A673 (cell line): ENCODE measurements around the gene CEP85. TPM values are rescaled to one million over a fixed set of nuclear protein-coding genes. Genes with fewer than 3 reads are reported as not detected.

Experiments
- BruUV-seq: library from RNA; stranded (reverse); fragments of 400-500 nt; replicated peaks from 2 replicates; lab custom pipeline; 2021; lab: Mats Ljungman, UMichigan
- CTCF ChIA-PET: fragments of 300-600 bp; sonication (Branson Sonifier 250); formaldehyde crosslinking; loops from one replicate; lab custom pipeline; 2022; ENCODE audit warnings: antibody characterized with exemption; lab: Charles Lee
- POLR2A ChIA-PET: fragments of 300-600 bp; sonication (Branson Sonifier 250); formaldehyde crosslinking; loops from one replicate; lab custom pipeline; 2022; ENCODE audit warnings: antibody characterized with exemption; ENCODE audit not compliant: low non-redundant PET; lab: Charles Lee
- DNase-seq: peaks from one replicate; pipeline ENCODE4 v3.0.0-alpha.2; 2015; ENCODE audit warnings: low spot score
- H3K27ac ChIP-seq: fragments of 200-600 bp; sonication (generic); 2 replicates; pipeline ENCODE4 v1.5.1; 2016; ENCODE audit warnings: mixed run types, low read depth, mild to moderate bottlenecking, mixed read lengths, antibody characterized with exemption, low read length; ENCODE audit not compliant: poor library complexity, severe bottlenecking
- H3K27me3 ChIP-seq: fragments of 200-600 bp; sonication (generic); replicated peaks from 2 replicates; pipeline ENCODE4 v1.6.1; 2017; ENCODE audit warnings: mixed run types, low read depth, mild to moderate bottlenecking, mixed read lengths, antibody characterized with exemption, low read length; ENCODE audit not compliant: insufficient read depth, poor library complexity
- H3K36me3 ChIP-seq: fragments of 200-600 bp; sonication (generic); 2 replicates; pipeline ENCODE4 v1.6.1; 2016; ENCODE audit warnings: mixed run types, mild to moderate bottlenecking, mixed read lengths, antibody characterized with exemption, low read length; ENCODE audit not compliant: insufficient read depth, poor library complexity, severe bottlenecking
- H3K4me1 ChIP-seq: fragments of 200-600 bp; sonication (generic); 2 replicates; pipeline ENCODE4 v1.6.1; 2017; ENCODE audit warnings: mixed run types, mild to moderate bottlenecking, mixed read lengths, antibody characterized with exemption, low read length; ENCODE audit not compliant: insufficient read depth, poor library complexity, severe bottlenecking
- H3K4me3 ChIP-seq: fragments of 200-600 bp; sonication (generic); 2 replicates; pipeline ENCODE4 v1.5.1; 2016; ENCODE audit warnings: low read depth, mixed run types, mild to moderate bottlenecking, mixed read lengths, low read length; ENCODE audit not compliant: poor library complexity, severe bottlenecking
- H3K9me3 ChIP-seq: fragments of 200-600 bp; sonication (generic); 2 replicates; pipeline ENCODE4 v1.6.1; 2016; ENCODE audit warnings: mixed run types, low read depth, mild to moderate bottlenecking, mixed read lengths, antibody characterized with exemption, low read length; ENCODE audit not compliant: poor library complexity, severe bottlenecking
- EZH2 ChIP-seq: fragments of 200-600 bp; sonication (generic); IDR thresholded peaks from 2 replicates; pipeline ENCODE4 v1.6.1; 2017; ENCODE audit warnings: borderline replicate concordance, low read depth, mild to moderate bottlenecking, mixed read lengths, antibody characterized with exemption, low read length; ENCODE audit not compliant: poor library complexity, severe bottlenecking
- intact Hi-C: fragments of 100-400 bp; cut with micrococcal nuclease; formaldehyde crosslinking; loops from one replicate; pipeline ENCODE4 v1.10.0; 2022; ENCODE audit not compliant: unreplicated experiment
- total RNA-seq: library from RNA; stranded (reverse); gene quantifications from 2 replicates; pipeline ENCODE4 v1.2.3, GENCODE V29; 2021
- TF ChIP-seq, protein P1 (sequence below): fragments of 300-800, 200-600 bp; sonication (generic); conservative IDR thresholded peaks from 2 replicates; pipeline ENCODE4 v1.5.1; 2017; ENCODE audit warnings: low read depth, mild to moderate bottlenecking, antibody characterized with exemption, low read length, moderate library complexity, mixed read lengths

Gene CEP85
- total RNA-seq, 1 experiment from 2014 or later: 51.3 TPM

DNA sequence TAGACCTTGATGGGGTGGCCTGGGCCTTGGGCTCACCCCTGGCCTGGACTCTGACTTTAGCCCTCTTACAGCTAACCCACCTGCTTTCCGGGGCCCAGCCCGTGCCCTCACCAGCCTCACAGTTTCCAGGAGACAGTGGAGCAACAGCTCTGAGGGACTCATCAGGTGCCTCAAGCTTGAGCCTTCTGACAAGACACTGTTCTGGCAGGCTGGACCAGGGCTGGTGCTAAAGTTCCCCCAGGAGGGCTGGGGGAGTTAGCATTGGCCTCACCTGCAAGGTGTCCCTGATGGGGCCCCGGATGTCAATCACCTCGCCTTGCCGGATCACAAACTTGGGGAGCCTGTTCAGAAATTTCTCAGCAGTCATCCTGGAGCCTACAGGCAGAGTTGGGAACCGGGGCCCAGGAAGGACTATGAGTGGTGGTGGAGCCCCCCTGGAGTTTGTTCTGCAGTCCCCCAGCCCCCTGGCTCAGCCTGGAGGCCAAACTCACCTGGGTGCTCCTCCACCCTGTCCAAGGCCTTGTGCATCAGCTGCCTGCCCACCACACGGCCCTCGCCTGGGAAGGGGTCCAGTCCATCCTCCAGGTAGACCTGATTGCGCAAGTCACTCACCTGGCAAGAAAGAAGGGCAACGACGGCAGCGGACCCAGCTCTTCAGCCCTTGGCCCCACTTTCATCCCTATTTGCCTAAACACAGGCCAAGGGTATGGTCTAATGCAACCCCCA, 50.0 kb downstream of the CEP85 start:
- H3K27me3 ChIP-seq: no peaks in the 10 kb centered on the region
- H3K4me3 ChIP-seq: no peak overlapping the region
- H3K9me3 ChIP-seq: no peaks in the 10 kb centered on the region
- BruUV-seq: TSS peak; percentile 13
- ChIA-PET CTCF (interaction anchor here (0.5 to 1.9 kb wide), 5 partner anchors 8 to 133 kb away, joined by 3 to 10 read pairs (median 6); no protein-coding TSS in a partner anchor), POLR2A (no interaction called here)
- H3K36me3 ChIP-seq: no peaks in the 10 kb centered on the region
- peaks cover 34% of the 10 kb centered on the region for H3K4me1 ChIP-seq
- TF ChIP-seq EZH2: no peak
- TF ChIP-seq, protein P1, sequence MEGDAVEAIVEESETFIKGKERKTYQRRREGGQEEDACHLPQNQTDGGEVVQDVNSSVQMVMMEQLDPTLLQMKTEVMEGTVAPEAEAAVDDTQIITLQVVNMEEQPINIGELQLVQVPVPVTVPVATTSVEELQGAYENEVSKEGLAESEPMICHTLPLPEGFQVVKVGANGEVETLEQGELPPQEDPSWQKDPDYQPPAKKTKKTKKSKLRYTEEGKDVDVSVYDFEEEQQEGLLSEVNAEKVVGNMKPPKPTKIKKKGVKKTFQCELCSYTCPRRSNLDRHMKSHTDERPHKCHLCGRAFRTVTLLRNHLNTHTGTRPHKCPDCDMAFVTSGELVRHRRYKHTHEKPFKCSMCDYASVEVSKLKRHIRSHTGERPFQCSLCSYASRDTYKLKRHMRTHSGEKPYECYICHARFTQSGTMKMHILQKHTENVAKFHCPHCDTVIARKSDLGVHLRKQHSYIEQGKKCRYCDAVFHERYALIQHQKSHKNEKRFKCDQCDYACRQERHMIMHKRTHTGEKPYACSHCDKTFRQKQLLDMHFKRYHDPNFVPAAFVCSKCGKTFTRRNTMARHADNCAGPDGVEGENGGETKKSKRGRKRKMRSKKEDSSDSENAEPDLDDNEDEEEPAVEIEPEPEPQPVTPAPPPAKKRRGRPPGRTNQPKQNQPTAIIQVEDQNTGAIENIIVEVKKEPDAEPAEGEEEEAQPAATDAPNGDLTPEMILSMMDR: no peak
- DNase-seq: no peak
- intact Hi-C loops: no loop called here
- peak overlapping the region; percentile 36 for H3K27ac ChIP-seq

DNA sequence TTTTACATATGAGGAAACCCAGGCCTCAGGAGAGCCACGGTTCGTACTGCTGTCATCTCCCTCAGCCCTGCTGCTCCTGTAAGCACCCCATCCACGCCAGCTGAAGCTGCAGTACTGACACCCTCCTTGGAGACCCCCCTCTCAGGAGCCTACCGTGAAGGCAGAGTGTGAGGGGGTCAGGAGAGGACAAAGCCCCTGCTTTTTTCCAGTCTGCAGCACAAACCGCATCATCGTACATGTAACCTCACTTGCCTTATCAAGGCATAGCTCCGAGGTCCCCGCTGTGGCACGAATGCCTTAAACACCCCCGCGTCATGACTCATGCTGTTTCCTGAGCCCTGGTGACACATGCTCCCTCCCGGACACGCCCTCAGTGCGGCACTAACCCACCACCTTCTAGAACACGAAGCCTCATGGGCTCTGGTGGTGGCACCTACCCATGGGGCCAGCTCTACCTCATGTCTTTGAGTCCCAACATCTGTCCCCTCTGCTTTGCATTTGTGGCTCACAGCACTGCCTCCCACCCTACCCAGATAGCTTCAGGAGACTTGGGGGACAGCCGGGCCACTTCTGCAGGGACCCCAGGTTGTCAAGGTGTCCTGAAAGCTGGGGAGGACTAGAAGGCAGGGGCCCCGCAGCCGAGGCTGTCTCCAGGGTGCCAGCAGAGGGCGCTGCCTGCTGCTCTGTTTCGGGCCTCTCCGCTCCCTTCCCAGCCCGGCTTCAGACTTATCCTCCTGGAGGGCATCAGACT, 50.8 kb downstream of the CEP85 start:
- intact Hi-C loops: loop anchor here (1.0 to 5.0 kb wide), 2 partner anchors 37 to 133 kb away; no protein-coding TSS in a partner anchor
- peaks cover 29% of the 10 kb centered on the region for H3K4me1 ChIP-seq
- POLR2A ChIA-PET: no interaction called here
- DNase-seq: peak; percentile 93
- H3K27me3 ChIP-seq: no peaks in the 10 kb centered on the region
- CTCF ChIA-PET: interaction anchor here (0.5 to 1.9 kb wide), 5 partner anchors 9 to 132 kb away, joined by 3 to 10 read pairs (median 6); no protein-coding TSS in a partner anchor
- TF ChIP-seq, protein P1: peak; percentile 93
- no peak for TF ChIP-seq EZH2
- peak overlapping the region; percentile 36 for H3K27ac ChIP-seq
- H3K36me3 ChIP-seq: no peaks in the 10 kb centered on the region
- H3K9me3 ChIP-seq: no peaks in the 10 kb centered on the region
- H3K4me3 ChIP-seq: no peak overlapping the region
- BruUV-seq: no TSS peak

DNA sequence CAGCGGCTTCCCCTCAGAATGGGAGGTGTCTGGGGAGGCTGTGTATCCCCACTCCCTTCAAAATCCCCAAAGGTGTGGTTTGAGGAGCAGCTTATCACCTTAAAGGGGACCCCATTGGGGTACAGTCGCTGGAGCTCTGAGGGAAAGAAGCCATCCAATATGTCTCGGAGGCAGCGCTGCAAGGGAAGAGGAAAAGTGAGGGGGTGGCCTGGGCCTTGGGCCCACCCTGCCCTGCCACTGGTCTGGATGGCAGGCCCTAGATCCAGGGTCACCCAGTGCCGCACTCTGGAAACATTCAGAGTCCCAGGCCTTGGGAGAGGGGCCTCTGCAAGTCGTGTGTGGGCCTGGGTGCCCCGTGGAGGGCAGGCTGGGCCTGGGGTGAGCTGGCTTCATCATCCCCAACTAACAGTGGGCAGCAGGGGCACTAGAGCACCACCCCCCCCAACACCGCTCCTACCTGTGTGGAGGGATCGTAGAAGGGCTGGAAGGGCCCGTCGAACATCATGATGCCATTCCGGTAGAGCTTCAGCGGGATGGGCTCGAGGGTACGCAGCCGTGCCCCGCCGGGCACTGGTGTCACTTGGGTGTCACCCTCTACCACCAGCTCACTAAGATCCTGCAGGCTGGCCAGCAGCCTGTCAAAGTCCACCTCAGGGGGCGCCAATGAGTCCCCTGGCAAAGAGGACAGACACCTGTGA, 51.5 kb downstream of the CEP85 start:
- CTCF ChIA-PET: interaction anchor here (1.0 to 1.9 kb wide), 4 partner anchors 9 to 132 kb away, joined by 3 to 10 read pairs (median 6); no protein-coding TSS in a partner anchor
- intact Hi-C loops: loop anchor here (1.0 to 5.0 kb wide), 2 partner anchors 36 to 132 kb away; no protein-coding TSS in a partner anchor
- POLR2A ChIA-PET: no interaction called here

More for the DNA sequence above, 51.5 kb downstream of the CEP85 start:
- peak; percentile 41 for DNase-seq
- Histone ChIP-seq H3K4me1 (peaks cover 29% of the 10 kb centered on the region), H3K27me3 (no peaks in the 10 kb centered on the region), H3K9me3 (no peaks in the 10 kb centered on the region), H3K27ac (no peak overlapping the region), H3K36me3 (no peaks in the 10 kb centered on the region), H3K4me3 (no peak overlapping the region)
- TF ChIP-seq, protein P1: peak; percentile 58
- TF ChIP-seq EZH2: no peak
- BruUV-seq: no TSS peak
